A673 (cell line): ENCODE results near the gene MTR. TPM values are rescaled to one million over a fixed set of nuclear protein-coding genes. Genes with fewer than 3 reads are reported as not detected.
A peak's percentile ranks its signal among the peaks of the same experiment; 100 is the strongest.

Source experiments
- BruUV-seq: library from RNA; stranded (reverse); fragments of 400-500 nt; replicated peaks from 2 replicates; lab custom pipeline; 2021; lab: Mats Ljungman, UMichigan
- CTCF ChIA-PET: fragments of 300-600 bp; sonication (Branson Sonifier 250); formaldehyde crosslinking; loops from one replicate; lab custom pipeline; 2022; ENCODE audit warnings: antibody characterized with exemption; lab: Charles Lee
- POLR2A ChIA-PET: fragments of 300-600 bp; sonication (Branson Sonifier 250); formaldehyde crosslinking; loops from one replicate; lab custom pipeline; 2022; ENCODE audit warnings: antibody characterized with exemption; ENCODE audit not compliant: low non-redundant PET; lab: Charles Lee
- DNase-seq: peaks from one replicate; pipeline ENCODE4 v3.0.0-alpha.2; 2015; ENCODE audit warnings: low spot score
- H3K27ac ChIP-seq: fragments of 200-600 bp; sonication (generic); 2 replicates; pipeline ENCODE4 v1.5.1; 2016; ENCODE audit warnings: mixed run types, low read depth, mild to moderate bottlenecking, mixed read lengths, antibody characterized with exemption, low read length; ENCODE audit not compliant: poor library complexity, severe bottlenecking
- H3K27me3 ChIP-seq: fragments of 200-600 bp; sonication (generic); replicated peaks from 2 replicates; pipeline ENCODE4 v1.6.1; 2017; ENCODE audit warnings: mixed run types, low read depth, mild to moderate bottlenecking, mixed read lengths, antibody characterized with exemption, low read length; ENCODE audit not compliant: insufficient read depth, poor library complexity
- H3K36me3 ChIP-seq: fragments of 200-600 bp; sonication (generic); 2 replicates; pipeline ENCODE4 v1.6.1; 2016; ENCODE audit warnings: mixed run types, mild to moderate bottlenecking, mixed read lengths, antibody characterized with exemption, low read length; ENCODE audit not compliant: insufficient read depth, poor library complexity, severe bottlenecking
- H3K4me1 ChIP-seq: fragments of 200-600 bp; sonication (generic); 2 replicates; pipeline ENCODE4 v1.6.1; 2017; ENCODE audit warnings: mixed run types, mild to moderate bottlenecking, mixed read lengths, antibody characterized with exemption, low read length; ENCODE audit not compliant: insufficient read depth, poor library complexity, severe bottlenecking
- H3K4me3 ChIP-seq: fragments of 200-600 bp; sonication (generic); 2 replicates; pipeline ENCODE4 v1.5.1; 2016; ENCODE audit warnings: low read depth, mixed run types, mild to moderate bottlenecking, mixed read lengths, low read length; ENCODE audit not compliant: poor library complexity, severe bottlenecking
- H3K9me3 ChIP-seq: fragments of 200-600 bp; sonication (generic); 2 replicates; pipeline ENCODE4 v1.6.1; 2016; ENCODE audit warnings: mixed run types, low read depth, mild to moderate bottlenecking, mixed read lengths, antibody characterized with exemption, low read length; ENCODE audit not compliant: poor library complexity, severe bottlenecking
- CTCF ChIP-seq: fragments of 300-800, 200-600 bp; sonication (generic); conservative IDR thresholded peaks from 2 replicates; pipeline ENCODE4 v1.5.1; 2017; ENCODE audit warnings: low read depth, mild to moderate bottlenecking, antibody characterized with exemption, low read length, moderate library complexity, mixed read lengths
- EZH2 ChIP-seq: fragments of 200-600 bp; sonication (generic); IDR thresholded peaks from 2 replicates; pipeline ENCODE4 v1.6.1; 2017; ENCODE audit warnings: borderline replicate concordance, low read depth, mild to moderate bottlenecking, mixed read lengths, antibody characterized with exemption, low read length; ENCODE audit not compliant: poor library complexity, severe bottlenecking
- intact Hi-C: fragments of 100-400 bp; cut with micrococcal nuclease; formaldehyde crosslinking; loops from one replicate; pipeline ENCODE4 v1.10.0; 2022; ENCODE audit not compliant: unreplicated experiment
- total RNA-seq: library from RNA; stranded (reverse); gene quantifications from 2 replicates; pipeline ENCODE4 v1.2.3, GENCODE V29; 2021

Gene MTR
- total RNA-seq, 1 experiment from 2014 or later: 36.0 TPM

GRCh38 chr1:236808564-236809130 is 13.6 kb downstream of the MTR start:
- no peaks in the 10 kb centered on the region for H3K27me3 ChIP-seq
- H3K36me3 ChIP-seq: peaks cover 7% of the 10 kb centered on the region
- peak overlapping the region; percentile 50 for H3K27ac ChIP-seq
- intact Hi-C loops: no loop called here
- no peaks in the 10 kb centered on the region for H3K9me3 ChIP-seq
- no peak overlapping the region for H3K4me3 ChIP-seq
- ChIA-PET POLR2A (no interaction called here), CTCF (no interaction called here)
- TF ChIP-seq EZH2: no peak
- no peak for TF ChIP-seq CTCF
- no peak for DNase-seq
- peaks cover 22% of the 10 kb centered on the region for H3K4me1 ChIP-seq
- no TSS peak for BruUV-seq

DNA sequence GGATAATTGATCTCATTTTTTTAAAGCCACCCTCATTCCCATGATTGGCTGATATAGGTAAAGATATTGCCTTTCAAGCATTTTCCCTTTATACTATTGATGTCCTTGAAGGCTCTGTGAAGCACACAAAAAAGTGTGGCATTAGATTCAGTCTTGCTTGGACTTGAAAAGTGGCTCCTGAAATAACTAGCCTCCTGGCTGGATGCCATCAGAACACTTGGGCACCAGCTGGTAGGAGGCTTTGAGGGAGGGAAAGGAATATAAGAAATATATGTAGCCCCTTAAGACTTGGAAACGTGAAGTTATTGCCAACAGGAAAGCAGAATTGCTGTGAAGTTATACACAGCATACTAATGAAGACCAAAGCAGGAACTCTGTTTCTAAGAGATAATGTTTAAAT is 14.1 kb downstream of the MTR start:
- peaks cover 22% of the 10 kb centered on the region for H3K4me1 ChIP-seq
- H3K27ac ChIP-seq: peak overlapping the region; percentile 50
- H3K27me3 ChIP-seq: no peaks in the 10 kb centered on the region
- BruUV-seq: no TSS peak
- H3K9me3 ChIP-seq: no peaks in the 10 kb centered on the region
- peak; percentile 46 for DNase-seq
- H3K36me3 ChIP-seq: peaks cover 7% of the 10 kb centered on the region
- ChIA-PET CTCF (no interaction called here), POLR2A (no interaction called here)
- TF ChIP-seq CTCF: no peak
- TF ChIP-seq EZH2: no peak
- no peak overlapping the region for H3K4me3 ChIP-seq
- intact Hi-C loops: no loop called here

GRCh38 chr1:236810018-236810417 is 14.9 kb downstream of the MTR start:
- CTCF ChIA-PET: no interaction called here
- BruUV-seq: no TSS peak
- intact Hi-C loops: no loop called here
- Histone ChIP-seq H3K4me1 (peaks cover 25% of the 10 kb centered on the region), H3K27ac (no peak overlapping the region), H3K4me3 (no peak overlapping the region), H3K27me3 (no peaks in the 10 kb centered on the region), H3K9me3 (no peaks in the 10 kb centered on the region), H3K36me3 (peaks cover 7% of the 10 kb centered on the region)
- no peak for DNase-seq
- TF ChIP-seq EZH2: no peak
- TF ChIP-seq CTCF: no peak
- POLR2A ChIA-PET: no interaction called here
